DMS 273 treated with DMSO at 0.1 percent for 48 hours (cell line): Measurements from ENCODE around the gene TPO.

Experiments
- DNase-seq: peaks from one replicate; lab custom pipeline; 2025; lab: John Stamatoyannopoulos, UW

The TPO gene

DNA sequence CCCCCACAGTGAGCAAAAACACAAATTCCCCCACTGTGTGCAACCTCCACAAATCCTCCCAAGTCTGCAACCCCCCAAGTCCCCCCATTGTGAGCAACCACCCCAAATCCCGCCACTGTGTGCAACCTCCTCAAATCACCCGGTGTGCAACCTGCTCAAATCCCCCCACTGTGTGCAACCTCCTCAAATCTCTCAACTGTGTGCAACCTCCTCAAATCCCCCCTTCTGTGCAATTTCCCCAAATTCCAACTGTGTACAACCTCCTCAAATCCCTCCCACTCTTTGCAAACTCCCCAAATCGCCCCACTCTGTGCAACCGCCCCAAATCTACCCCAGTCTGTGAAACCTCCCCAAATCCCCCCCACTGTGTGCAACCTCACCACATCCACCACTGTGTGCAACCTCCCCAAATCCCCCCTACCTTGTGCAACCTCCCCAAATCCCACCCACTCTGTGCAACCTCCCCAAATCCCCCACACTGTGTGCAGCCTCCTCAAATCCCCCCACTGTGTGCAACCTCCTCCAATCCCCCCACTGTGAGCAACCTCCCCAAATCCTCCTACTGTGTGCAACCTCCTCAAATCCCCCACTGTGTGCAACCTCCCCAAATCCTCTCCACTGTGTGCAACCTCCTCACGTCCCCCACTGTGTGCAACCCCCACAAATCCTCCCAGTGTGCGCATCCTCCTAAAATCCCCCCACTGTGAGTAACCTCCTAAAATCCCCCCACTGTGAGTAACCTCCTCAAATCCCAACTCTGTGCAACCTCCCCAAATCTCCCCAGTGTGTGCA lies 115.2 kb downstream of the TPO start:
- DNase-seq, result no peak

GRCh38 chr2:1538663-1539062 lies 125.4 kb downstream of the TPO start:
- no peak for DNase-seq

- no peak for DNase-seq
Observed at GRCh38 chr2:1539441-1539840, 126.2 kb downstream of the TPO start.

DNA sequence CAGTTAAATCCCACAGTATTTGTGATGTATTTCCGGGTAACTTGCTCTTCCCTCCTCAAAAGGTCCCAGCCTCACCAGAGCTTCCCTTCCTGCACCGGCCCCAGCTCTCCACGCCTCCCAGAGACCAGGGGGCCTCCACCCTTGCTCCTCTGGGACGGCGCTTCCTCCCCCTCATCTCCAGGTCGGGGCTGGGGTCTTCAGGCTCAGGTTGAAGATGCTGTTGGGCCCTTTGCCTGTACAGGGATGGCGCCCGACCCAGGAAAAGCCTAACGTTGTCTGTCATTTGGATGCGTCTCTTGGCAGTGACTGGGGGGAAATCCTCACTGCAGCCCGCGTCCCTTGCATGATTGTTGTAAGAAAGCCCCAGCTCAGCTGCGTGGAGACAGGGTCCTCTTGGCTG lies 126.7 kb downstream of the TPO start:
- DNase-seq, result no peak

- DNase-seq, result no peak
Observed at GRCh38 chr2:1540481-1540880, 127.2 kb downstream of the TPO start.

DNA sequence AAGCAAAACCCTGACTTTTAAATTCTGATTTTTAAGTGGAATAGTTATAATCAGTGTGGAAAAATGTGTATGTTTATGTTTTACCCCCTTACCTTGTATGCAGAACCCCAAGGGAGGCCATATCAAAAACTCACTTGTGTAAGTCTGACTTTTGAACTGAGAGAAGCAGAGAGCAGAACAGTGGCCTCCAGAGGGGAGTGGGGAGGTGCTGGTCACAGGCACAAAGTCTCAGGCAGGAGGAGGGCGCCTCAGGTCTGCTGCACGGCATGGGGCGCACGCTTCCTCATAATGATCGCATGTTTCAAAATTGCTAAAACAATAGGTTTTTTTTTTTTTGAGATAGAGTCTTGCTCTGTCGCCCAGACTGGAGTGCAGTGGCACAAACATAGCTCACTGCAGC lies 127.8 kb downstream of the TPO start:
- no peak for DNase-seq

- DNase-seq, result no peak
Observed at GRCh38 chr2:1541819-1542475, 128.7 kb downstream of the TPO start.

DNA sequence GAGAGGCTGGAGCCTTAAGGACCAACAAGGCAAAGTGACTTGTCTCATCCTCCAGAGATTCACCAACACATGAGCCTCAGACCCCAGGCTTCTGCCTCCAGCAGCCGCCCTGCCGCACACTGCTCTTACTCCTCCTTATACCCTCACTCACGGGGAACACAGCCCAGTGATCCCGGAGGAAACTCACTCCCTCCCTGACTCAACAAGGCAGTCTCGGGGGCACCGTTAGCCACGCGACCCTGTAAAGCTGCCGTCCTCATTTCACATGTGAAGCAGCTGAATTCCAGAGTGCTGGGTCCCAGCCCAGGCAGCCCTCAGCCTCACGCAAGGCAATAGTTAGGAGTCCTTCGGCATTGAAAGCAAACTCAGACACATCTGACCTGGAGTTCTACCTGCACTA lies 129.7 kb downstream of the TPO start:
- DNase-seq, result no peak

- no peak for DNase-seq
Observed at GRCh38 chr2:1543776-1544477, 130.7 kb downstream of the TPO start.

- no peak for DNase-seq
Observed at GRCh38 chr2:1544478-1545069, 131.3 kb downstream of the TPO start.

- DNase-seq, result no peak
Observed at GRCh38 chr2:1546023-1546591, 132.8 kb downstream of the TPO start.

GRCh38 chr2:1546901-1547300 lies 133.6 kb downstream of the TPO start:
- no peak for DNase-seq

GRCh38 chr2:1548910-1549673 lies 135.8 kb downstream of the TPO start:
- DNase-seq, result no peak

- no peak for DNase-seq
Observed at GRCh38 chr2:1550076-1550475, 136.8 kb downstream of the TPO start.

DNA sequence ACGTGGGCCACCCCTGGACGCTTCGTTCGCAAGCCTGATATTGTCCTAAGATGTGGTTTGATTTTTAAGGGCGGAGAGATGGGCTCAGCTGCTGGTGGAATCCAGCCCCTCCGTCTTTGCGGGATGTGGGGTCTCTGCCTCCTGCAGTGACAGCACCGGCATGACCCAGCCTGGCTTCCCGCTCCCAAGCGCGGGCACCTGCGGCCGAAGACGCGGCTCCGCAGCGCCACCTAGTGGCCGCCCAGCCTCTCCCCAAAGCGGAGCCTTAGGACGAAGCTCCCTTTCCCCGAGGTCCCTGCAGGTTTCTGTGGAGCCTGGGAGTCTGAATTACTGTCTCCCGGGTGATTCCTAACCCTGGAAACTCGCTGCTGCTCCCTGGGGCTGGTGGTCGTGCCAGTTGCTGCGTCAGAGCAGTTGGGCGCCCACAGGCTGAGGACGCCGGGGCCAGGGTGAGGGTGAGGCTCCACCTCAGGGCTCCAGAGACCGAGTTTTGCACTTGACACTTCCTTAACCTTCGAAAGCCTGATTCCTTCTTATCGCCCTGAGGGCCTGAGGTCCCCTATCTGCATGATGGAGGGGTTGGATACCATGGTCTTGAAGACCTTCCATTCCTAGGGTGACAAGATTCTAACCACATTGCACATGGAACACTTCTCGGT lies 137.5 kb downstream of the TPO start:
- DNase-seq, result no peak

DNA sequence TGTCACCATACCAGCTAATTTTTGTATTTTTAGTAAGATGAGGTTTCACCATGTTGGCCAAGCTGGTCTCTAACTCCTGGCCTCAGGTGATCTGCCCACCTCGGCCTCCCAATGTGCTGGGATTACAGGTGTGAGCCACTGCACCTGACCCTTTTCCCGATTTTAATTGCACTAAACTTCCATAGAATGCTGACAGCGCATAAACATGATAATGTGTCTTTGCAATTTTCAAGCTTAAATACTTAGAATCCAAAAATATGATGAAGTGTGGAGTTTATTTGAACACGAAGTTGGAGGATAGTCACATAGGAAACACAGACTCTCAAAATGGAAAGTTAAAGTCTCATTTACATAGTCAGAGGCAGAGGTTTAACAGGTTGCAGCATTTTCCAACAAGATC lies 138.6 kb downstream of the TPO start:
- DNase-seq, result no peak

DNA sequence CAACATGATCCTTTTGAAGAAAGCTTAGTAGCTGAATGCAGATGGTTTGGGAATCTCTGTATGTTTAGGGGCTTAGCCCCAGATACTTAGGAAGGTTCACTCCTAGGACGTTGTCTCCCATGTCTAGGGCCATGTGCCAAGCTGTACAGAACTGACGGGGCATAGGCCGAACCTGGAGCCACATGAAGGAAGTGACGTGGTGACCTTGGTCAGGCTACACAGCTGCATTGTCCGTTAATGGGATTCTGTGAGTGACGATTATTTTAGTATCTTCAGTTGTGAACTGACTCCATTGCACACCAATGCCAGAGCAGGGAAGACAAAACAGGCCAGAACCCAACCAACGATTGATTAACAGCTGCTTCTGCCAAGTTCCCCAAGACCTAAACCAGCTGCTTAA lies 139.3 kb downstream of the TPO start:
- DNase-seq, result no peak

GRCh38 chr2:1553671-1554295 lies 140.5 kb downstream of the TPO start:
- no peak for DNase-seq

- no peak for DNase-seq
Observed at GRCh38 chr2:1556286-1556685, 143.0 kb downstream of the TPO start.

DNA sequence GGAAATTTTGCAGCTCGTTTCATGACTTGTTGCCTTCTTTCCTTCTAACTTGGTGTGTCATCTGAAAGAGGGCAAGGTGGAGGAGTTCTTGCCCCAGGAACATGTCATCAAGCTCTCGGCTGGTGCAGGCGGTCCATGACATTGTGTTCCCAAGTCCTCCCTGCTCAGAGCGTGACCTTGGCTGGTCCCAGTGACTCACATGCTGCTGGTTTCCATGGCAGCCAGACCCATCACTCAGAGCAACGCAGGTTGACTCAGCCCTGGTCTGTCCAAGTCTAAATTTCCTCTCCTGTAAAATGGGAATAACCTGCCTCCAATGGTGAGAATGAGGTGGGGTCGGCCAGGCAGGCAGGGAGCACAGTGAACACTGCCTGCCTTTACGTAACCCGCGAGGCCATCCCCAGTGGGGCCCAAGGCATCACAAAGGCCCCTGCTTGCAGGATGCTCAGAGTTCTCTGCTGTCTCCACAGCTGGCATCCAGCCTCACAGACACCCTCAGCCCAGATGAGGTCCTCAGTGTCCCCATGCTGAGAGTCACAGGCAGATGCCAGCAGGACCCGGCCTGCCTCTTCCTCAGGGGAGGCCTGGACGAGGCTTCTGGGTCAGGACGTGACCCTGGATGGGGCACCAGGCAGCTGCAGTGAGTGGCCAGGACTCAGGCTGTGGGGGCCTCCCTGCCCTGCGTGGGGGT lies 143.7 kb downstream of the TPO start:
- no peak for DNase-seq
